HG03025 (cell line): ENCODE data around the gene EVC2.
"Not testable (repeated sequence)": the region's sequence is repeated elsewhere in the genome, so short reads cannot be mapped to it uniquely, and the experiment has no call there.

Experiments used
- ATAC-seq: cut with Tn5 transposase; IDR thresholded peaks from one replicate; pipeline ENCODE4 v1.9.1; 2021; ENCODE audit warnings: mild to moderate bottlenecking, moderate library complexity; ENCODE audit not compliant: unreplicated experiment, low FRiP score

Gene EVC2

DNA sequence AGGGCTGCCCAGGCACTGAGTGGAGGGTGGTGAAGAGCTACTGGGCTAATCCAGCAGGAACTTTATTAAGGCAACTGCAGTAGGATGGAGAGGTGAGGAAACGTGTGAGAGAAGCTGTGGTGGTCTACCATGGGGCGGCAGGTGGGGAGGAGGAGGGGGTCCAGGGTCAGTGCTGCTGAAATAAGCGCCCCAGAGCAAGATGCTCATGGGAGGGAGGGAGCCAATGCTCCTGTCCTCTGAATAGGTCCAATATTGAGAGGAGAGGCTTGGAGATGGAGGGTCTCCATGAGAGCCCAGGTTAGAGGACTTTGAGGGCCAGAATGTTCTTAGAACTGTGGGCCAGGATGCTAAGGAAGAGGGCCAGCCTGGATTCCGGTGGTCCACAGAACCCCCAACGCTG is 37.9 kb upstream of the EVC2 start:
- ATAC-seq = no peak

- no peak for ATAC-seq
Observed at GRCh38 chr4:5742968-5743367, 34.6 kb upstream of the EVC2 start.

DNA sequence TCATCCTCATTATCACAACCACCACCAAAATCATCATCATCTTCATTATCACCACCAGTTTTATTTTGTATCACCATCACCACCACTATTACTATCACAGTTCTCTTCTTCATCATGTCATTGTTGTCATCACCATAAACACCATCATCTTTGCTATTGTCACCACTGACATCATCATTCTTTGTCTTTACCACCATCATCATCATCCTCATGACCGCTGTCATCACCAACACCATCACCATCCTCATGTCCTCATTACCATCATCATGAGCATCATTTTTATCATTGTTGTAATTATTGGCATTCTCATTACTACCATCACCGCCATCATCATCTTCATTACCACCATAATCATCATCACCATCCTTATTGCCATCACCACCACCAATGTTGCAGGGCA is 34.0 kb upstream of the EVC2 start:
- ATAC-seq = no peak

- no peak for ATAC-seq
Observed at GRCh38 chr4:5738061-5738460, 29.7 kb upstream of the EVC2 start.

DNA sequence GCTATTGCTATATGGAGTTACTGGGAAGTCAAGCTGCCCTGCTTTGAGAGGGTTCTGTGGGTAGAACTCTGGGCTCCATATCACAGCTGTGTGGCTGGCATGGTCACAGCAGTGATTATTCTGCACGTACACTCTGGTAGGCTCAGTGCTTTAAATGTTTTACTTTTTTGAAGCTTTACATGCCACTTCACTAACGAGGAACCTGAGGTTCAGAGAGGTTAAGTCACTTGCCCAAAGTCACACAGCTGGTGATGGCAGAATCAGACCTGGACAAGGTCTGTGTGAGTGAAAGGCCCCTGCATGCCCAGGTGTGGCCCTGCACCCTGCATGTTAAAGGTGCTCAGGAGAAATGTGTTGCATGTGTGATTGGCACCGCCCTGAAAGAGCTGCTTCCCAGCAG is 27.1 kb upstream of the EVC2 start:
- no peak for ATAC-seq

DNA sequence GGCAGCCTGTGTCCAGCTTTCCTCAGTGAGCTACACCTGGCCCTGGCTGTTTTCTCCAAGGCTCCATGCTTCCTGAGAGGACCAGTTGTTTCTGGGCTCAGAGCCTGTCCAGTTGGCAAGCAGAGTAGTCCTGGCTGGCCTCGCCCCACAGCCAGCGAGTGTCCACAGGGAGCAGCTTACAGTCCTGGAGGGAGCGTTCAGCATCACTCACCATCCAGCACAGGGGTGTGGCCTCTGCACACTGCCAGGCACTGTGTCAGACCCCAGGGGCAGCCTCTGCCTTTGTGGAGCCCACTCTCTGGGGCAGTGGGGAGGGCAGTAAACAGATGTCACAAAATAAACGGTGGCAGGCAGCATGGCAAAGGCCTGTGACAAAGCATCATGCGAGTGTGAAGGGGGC is 26.5 kb upstream of the EVC2 start:
- ATAC-seq = no peak

- ATAC-seq = no peak
Observed at GRCh38 chr4:5732158-5732557, 23.8 kb upstream of the EVC2 start.

GRCh38 chr4:5730993-5731990 is 22.9 kb upstream of the EVC2 start:
- ATAC-seq = no peak

DNA sequence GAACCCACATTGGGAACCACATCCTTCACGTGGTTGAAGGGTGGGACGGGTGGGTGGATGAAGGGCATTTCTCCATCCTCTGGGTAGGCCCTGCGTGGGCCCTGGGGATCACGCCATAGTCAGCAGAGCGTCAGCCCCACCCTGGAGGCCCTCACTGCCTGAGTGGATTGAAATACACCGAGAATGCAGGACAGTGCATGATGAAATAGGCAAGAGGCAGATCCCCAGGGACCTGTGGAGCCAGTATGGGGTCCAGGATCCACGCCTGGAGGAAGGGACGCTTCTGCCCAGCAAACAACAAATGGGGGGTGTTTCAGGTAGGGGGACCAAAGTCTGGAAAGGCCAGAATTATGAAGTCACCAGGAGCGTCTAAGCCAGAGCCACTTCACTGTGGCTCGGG is 22.1 kb upstream of the EVC2 start:
- no peak for ATAC-seq

DNA sequence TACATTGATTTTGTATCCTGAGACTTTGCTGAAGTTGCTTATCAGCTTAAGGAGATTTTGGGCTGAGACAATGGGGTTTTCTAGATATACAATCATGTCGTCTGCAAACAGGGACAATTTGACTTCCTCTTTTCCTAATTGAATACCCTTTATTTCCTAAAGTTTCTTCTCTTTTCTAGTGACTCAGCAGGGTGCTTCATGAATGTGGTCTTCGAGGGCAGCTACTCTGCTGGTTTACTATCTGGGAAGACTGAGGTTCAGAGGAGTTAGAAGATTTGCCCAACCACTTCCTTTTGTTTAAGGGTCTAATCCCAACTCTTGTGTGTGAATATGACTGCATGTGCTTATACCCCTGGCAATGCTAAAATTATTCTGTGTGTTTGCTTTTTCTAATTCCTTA is 20.1 kb upstream of the EVC2 start:
- not testable (repeated sequence) for ATAC-seq

DNA sequence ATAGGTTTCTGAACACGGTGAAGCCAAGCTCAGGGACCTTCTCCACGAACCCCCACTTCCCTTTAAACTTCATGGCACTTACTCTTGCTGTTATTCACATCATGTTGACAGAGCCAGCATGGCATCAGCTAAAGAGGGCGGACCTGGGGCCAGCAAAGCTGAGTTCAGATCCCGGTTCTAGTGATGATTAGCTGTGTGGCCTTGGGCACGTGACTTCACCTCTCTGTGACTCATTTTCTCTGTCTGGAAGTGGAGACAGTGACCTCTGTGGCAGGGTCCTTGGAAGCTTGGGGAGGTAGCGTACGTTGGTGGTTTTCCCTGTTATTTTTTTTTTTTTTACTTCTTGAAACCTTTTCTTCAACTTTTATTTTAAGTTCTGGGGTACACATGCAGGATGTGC is 16.0 kb upstream of the EVC2 start:
- ATAC-seq = no peak

DNA sequence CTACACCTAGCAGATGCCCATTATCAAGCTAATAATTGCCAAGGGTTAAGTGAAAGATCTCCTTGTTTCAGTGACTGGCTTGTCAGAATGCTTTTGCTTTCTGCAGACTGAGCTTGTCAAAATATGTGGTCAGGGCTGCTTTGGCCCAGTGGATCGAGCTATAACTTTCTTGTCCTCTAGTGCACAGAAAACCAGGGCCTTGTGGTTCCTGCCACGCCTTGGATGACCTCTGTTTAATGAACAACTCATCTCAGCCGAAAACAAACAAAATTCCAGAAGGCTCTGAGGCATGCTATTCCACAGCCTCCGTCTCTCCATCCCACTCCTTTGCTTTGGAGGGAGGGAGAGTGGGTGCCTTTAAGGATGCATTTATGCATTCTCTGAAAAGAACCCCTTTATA is 14.0 kb upstream of the EVC2 start:
- no peak for ATAC-seq

GRCh38 chr4:5721923-5722322 is 13.6 kb upstream of the EVC2 start:
- ATAC-seq = no peak

DNA sequence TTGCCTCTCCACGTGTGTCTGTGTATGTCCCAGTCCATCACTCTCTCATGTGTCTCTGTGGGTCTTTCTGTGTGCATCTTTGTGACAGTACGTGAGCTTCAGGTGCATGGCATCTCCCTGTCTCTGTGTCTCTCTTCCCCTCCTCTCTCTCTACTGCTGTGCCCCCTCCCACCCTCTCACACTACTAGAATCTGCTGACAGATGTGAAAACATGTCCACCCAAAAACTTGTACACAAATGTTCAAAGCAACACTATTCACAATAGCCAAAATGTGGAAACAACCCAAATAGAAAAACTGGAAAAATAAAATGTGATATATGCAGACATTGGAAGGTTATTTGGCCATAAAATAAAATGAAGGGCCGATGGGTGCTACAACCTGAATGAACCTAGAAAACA is 12.6 kb upstream of the EVC2 start:
- no peak for ATAC-seq

DNA sequence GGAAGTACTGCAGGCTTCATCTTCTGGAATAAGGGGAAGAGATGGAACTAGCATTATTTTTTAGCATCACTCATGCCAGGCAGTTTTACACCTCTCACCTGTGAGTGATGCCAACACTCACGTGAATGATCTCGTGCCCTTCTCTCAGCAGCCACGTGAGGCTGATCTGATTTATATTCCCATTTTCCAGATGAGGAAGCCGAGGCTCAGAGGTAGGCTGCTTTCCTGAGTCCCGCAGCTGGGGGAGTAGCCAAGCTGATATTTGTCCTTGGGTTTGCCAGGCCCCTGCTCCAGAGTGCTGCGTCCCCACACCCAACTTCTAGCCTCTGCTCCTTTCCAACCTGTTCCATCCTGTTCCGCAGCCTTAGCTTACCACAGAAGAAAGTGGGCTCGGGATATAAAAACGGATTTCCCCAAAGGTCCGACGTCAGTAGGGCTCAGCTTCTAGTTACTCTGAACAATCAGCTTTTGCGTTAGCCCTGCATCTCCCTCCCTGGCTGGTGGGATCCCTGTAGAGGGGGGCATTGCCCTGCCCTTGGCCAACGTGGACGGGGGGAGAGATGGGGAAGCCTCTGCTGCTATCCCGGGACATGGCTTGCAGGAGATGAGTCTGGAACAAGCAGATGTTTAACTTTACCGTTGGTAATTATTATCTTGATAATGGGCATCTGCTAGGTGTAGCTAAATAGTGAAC is 11.9 kb upstream of the EVC2 start:
- no peak for ATAC-seq

GRCh38 chr4:5719350-5720055 is 11.1 kb upstream of the EVC2 start:
- ATAC-seq = peak; percentile 70

GRCh38 chr4:5718411-5718810 is 10.1 kb upstream of the EVC2 start:
- ATAC-seq = no peak

DNA sequence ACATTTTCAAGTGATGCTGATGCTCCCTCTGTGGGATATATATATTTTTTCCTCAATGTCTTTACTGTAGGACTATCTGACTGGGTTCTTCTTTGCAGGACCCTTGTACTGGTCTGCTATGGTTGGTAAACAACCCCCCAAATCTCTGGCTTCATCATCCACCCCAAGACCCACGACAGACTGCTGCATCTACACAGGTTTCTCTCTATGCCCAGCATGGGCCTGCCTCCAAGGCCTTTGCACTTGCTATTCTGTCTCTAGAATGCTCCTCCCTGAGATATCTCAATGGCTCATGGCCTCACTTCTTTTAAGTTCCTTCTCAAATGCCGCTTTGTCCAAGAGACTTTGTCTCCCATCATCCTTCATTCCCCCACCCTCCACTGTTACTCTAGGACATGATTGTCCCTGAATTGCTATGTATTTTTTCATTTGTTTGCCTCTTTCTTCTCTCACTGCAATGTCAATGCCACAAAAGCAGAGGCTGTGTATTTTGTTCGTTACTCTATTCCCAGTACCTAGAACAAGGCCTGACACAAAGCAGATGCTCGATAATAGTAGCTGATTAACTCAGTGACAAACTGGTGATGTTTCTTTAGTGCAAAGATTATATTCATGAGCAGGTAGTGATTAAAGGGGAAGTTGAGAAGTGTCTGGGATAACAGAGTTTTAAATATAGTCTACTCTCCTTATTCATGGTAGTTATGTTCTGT is 9.2 kb upstream of the EVC2 start:
- ATAC-seq = no peak

DNA sequence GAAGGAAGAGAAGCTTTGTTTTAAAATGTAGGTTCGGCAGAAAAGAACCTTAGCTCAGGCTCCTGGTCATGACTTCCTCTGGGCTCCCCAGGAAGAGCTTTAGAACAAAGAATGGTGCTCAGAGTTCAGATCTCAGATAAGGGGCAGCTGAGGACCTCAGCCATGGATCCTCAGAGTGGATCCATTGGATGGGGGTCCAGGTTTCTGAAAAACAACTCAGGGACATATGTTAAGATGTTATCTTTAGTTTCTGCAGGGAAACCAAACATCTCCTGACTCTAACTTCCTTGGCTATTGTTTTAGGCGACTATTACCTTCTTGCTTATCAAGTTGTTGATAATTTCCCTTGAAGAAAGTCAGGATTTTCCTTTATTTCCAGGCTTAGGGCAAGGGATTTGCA is 8.0 kb upstream of the EVC2 start:
- ATAC-seq = no peak

GRCh38 chr4:5715357-5715756 is 7.0 kb upstream of the EVC2 start:
- no peak for ATAC-seq

GRCh38 chr4:5713861-5714260 is 5.5 kb upstream of the EVC2 start:
- ATAC-seq = no peak
